Breast epithelium (tissue), 4 donors: ENCODE data around the gene VIT. TPM values are rescaled to one million over a fixed set of nuclear protein-coding genes. Genes with fewer than 3 reads are reported as not detected.

Experiments
- DNase-seq, 2 donors: peaks; one replicate each; pipeline ENCODE4 v3.0.0-alpha.2; 2019; ENCODE audit warnings: low spot score in 2 of 2
- H3K27ac ChIP-seq, 2 donors: fragments of 200-600 bp; sonication (generic) in 1 of 2; one replicate each; pipeline ENCODE4 v1.5.1; 2016 to 2019; ENCODE audit warnings: mild to moderate bottlenecking in 1 of 2
- H3K27me3 ChIP-seq, 2 donors: fragments of 200-600 bp; sonication (generic) in 1 of 2; one replicate each; pipeline versions ENCODE4 v1.5.1 to v1.6.0; 2017 to 2019; ENCODE audit warnings: control low read depth in 1 of 2, mild to moderate bottlenecking in 1 of 2
- H3K36me3 ChIP-seq: fragments of 200-600 bp; one replicate; pipeline ENCODE4 v1.5.1; 2019
- H3K4me1 ChIP-seq, 2 donors: fragments of 200-600 bp; sonication (generic); one replicate each; pipeline ENCODE4 v1.5.1; 2016 to 2019; ENCODE audit warnings: control low read depth in 1 of 2
- H3K4me3 ChIP-seq, 3 donors: fragments of 200-600 bp; sonication (generic); 1 replicate in 2 of 3; 2 replicates in 1 of 3; pipeline ENCODE4 v1.5.1; 2016 to 2019; ENCODE audit warnings: mild to moderate bottlenecking in 3 of 3, moderate library complexity in 2 of 3
- H3K9me3 ChIP-seq, 2 donors: fragments of 200-600 bp; sonication (generic) in 1 of 2; one replicate each; pipeline ENCODE4 v1.5.1; 2016 to 2019; ENCODE audit warnings: control low read depth in 1 of 2
- POLR2A ChIP-seq: fragments of 450-650 bp; IDR thresholded peaks from one replicate; pipeline ENCODE4 v1.6.1; 2016; ENCODE audit warnings: antibody characterized with exemption, mild to moderate bottlenecking, moderate library complexity
- POLR2AphosphoS5 ChIP-seq, 3 donors: sonication (generic); formaldehyde crosslinking; IDR thresholded peaks; one replicate each; pipeline ENCODE4 v1.6.1; 2017; ENCODE audit warnings: antibody characterized with exemption in 3 of 3
- intact Hi-C: fragments of 100-400 bp; cut with DNase I; formaldehyde crosslinking; loops from one replicate; pipeline ENCODE4 v1.15.1; 2023; ENCODE audit warnings: low total_unique reads
- total RNA-seq, 3 donors: library from RNA; depleted of rRNA; stranded (reverse); fragments of >200 nt; gene quantifications; one replicate each; pipeline ENCODE4 v1.1.0, GENCODE V29; 2016
- TF ChIP-seq, protein P1 (sequence below), 3 donors: fragments of 450-650 bp; IDR thresholded peaks; one replicate each; pipeline ENCODE4 v1.5.1; 2016 to 2017; ENCODE audit warnings: antibody characterized with exemption in 3 of 3, mild to moderate bottlenecking in 3 of 3, moderate library complexity in 3 of 3

The VIT gene
- total RNA-seq, 3 donors from 2014 or later: 7.9 to 136 (median 9.2) TPM

DNA sequence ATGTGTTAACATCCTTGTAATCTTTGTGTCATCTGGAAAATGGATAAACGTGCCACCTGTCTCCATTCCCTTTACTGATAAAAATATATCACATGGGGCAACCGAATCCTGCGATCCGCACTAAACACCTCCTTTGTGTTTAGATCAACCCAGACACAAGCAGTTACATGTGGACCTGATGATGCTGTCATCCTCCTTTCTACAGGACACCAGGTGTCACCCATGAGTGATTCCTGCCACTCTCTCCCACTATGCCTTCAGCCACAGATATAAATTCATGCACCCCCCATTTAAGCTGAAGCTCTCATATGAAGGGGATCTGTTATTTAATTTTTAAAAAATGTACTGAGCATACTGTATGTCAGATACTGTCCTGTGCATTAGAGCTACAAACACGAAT is 81.3 kb downstream of the VIT start:
- H3K4me1 ChIP-seq: no peaks in the 10 kb centered on the region
- H3K4me3 ChIP-seq: no peak overlapping the region
- DNase-seq: no peak
- no peaks in the 10 kb centered on the region for H3K27me3 ChIP-seq
- H3K9me3 ChIP-seq: no peaks in the 10 kb centered on the region
- no peak overlapping the region for H3K27ac ChIP-seq
- no peak for TF ChIP-seq POLR2A
- TF ChIP-seq, protein P1, sequence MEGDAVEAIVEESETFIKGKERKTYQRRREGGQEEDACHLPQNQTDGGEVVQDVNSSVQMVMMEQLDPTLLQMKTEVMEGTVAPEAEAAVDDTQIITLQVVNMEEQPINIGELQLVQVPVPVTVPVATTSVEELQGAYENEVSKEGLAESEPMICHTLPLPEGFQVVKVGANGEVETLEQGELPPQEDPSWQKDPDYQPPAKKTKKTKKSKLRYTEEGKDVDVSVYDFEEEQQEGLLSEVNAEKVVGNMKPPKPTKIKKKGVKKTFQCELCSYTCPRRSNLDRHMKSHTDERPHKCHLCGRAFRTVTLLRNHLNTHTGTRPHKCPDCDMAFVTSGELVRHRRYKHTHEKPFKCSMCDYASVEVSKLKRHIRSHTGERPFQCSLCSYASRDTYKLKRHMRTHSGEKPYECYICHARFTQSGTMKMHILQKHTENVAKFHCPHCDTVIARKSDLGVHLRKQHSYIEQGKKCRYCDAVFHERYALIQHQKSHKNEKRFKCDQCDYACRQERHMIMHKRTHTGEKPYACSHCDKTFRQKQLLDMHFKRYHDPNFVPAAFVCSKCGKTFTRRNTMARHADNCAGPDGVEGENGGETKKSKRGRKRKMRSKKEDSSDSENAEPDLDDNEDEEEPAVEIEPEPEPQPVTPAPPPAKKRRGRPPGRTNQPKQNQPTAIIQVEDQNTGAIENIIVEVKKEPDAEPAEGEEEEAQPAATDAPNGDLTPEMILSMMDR (IDR thresholded peaks at IDR 0.05): no peak
- no peak for TF ChIP-seq POLR2AphosphoS5 (IDR thresholded peaks at IDR 0.05)
- no peaks in the 10 kb centered on the region for H3K36me3 ChIP-seq
- intact Hi-C loops: no loop called here

DNA sequence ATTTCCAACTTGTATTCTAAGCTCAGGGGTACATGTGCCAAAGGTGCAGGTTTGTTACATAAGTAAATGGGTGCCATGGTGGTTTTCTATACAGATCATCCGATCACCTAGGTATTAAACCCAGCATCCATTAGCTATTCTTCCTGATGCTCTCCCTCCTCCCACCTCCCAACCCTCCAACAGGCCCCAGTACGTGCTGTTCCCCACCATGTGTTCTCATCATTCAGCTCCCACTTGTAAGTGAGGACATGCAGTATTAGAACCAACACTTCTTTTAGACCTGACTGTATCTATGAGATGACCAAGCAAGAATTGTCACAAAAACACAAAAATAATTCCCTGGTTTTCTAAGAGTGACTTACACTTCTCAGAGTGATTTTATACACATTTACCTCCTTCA is 83.0 kb downstream of the VIT start:
- TF ChIP-seq, protein P1 (IDR thresholded peaks at IDR 0.05): no peak
- no peak for TF ChIP-seq POLR2A
- TF ChIP-seq POLR2AphosphoS5 (IDR thresholded peaks at IDR 0.05): no peak
- intact Hi-C loops: no loop called here
- DNase-seq: no peak
- H3K36me3 ChIP-seq: no peaks in the 10 kb centered on the region
- H3K9me3 ChIP-seq: no peaks in the 10 kb centered on the region
- H3K27me3 ChIP-seq: no peaks in the 10 kb centered on the region
- no peaks in the 10 kb centered on the region for H3K4me1 ChIP-seq
- no peak overlapping the region for H3K4me3 ChIP-seq
- H3K27ac ChIP-seq: no peak overlapping the region

DNA sequence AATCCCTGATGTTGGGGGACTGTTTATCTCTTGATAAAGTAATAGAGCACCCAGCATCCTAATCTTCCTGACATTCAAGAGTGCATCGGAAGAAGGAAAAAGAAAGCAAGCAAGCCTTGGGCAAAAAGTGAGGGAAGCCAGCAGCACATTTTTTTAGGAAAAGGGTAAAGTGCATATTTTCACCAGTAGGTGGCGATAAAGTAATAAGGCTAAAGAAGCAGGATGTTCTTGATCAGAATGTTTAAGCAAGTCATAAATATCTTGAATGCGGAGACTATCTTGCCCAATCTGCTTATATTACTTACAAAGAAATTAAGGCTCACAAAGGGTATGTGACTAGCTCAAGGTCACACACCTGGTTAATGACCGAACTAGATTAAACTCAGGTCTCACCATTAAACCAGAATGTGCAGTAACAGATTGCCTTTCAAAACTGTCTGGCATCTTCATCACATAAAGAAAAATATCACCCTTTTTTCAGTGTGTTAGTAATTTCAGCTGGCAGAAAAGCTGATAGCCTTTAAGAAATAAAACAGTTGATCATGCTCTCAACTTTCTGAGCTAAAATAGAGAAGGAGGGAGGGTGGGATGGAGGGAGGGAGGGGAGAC is 83.8 kb downstream of the VIT start:
- H3K4me1 ChIP-seq: no peaks in the 10 kb centered on the region
- H3K4me3 ChIP-seq: peak overlapping the region in 2 of 3 donors; percentile 12 to 17
- H3K27ac ChIP-seq: no peak overlapping the region

DNA sequence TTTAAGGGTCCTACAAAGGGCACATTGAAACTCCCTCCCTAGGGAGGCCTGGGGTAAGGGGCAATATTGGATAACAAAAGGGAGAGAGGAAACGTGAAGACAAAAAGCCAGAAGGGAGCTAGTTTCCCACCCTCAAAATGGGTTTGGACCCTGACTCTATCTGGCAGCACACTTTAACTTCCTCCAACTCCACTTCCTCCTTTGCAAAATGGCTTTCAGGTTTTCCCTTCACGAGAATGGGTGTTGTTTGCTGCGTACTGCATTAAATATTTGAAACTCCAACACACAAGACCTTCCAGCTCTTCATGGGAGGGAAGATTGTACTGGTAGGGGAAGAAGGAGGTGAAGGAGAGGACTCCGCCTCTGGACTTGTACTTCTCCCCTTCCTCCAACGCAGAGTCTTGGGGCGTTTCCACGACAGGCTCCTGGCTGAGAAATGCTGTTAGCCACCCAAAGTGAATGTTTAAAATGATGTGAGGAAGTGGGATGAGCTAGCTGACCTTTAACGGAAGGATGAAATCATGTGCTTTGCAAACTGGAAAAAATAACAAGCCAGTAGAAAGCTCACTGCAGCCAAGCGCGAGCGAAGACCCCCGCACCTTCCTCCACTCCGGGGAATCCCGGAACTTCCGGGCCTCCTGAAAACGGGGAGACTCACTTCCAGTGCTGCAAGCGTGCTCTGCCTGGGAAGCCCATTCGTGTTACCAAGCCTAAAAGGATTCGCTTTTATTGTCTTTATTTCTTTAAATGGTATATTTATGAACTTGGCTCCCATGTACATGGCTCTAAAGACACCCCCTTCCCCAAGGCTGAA is 85.6 kb downstream of the VIT start:
- no peaks in the 10 kb centered on the region for H3K9me3 ChIP-seq
- H3K36me3 ChIP-seq: no peaks in the 10 kb centered on the region
- no peaks in the 10 kb centered on the region for H3K4me1 ChIP-seq
- no peaks in the 10 kb centered on the region for H3K27me3 ChIP-seq
- H3K27ac ChIP-seq: no peak overlapping the region
- no peak for DNase-seq
- intact Hi-C loops: no loop called here
- peak overlapping the region in 1 of 3 donors; percentile 47 for H3K4me3 ChIP-seq
- TF ChIP-seq POLR2A (no peak), POLR2AphosphoS5 (IDR thresholded peaks at IDR 0.05) (no peak)
- TF ChIP-seq, protein P1 (IDR thresholded peaks at IDR 0.05): no peak

More for the DNA sequence above, 83.8 kb downstream of the VIT start:
- H3K27me3 ChIP-seq: no peaks in the 10 kb centered on the region
- intact Hi-C loops: no loop called here
- DNase-seq: no peak
- H3K9me3 ChIP-seq: no peaks in the 10 kb centered on the region
- H3K36me3 ChIP-seq: no peaks in the 10 kb centered on the region
- no peak for TF ChIP-seq POLR2A
- TF ChIP-seq, protein P1 (IDR thresholded peaks at IDR 0.05): peak; percentile 77 to 88 (median 83)

DNA sequence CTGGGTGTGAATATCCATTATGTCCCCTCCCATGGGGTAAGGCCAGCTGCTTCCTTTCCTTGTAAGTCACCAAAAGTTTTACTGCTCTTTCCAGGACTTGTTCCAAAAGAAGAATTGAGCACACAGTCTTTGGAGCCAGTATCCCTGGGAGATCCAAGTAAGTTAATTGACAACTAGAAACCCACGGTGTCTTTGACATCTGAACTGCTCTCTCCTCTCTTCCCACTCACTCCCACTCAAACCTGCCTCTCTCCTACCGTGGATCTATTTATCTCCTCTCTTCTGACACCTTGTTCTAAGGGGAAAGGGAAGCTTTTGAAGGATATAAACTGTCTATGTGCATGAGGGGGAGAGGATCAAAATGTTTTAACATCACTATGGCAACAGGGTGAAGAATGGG is 86.7 kb downstream of the VIT start:
- no peak for DNase-seq
- Histone ChIP-seq H3K27me3 (no peaks in the 10 kb centered on the region), H3K4me3 (no peak overlapping the region), H3K9me3 (no peaks in the 10 kb centered on the region), H3K27ac (no peak overlapping the region), H3K4me1 (no peaks in the 10 kb centered on the region), H3K36me3 (no peaks in the 10 kb centered on the region)
- intact Hi-C loops: no loop called here
- TF ChIP-seq POLR2A (no peak), POLR2AphosphoS5 (IDR thresholded peaks at IDR 0.05) (no peak)
- TF ChIP-seq, protein P1 (IDR thresholded peaks at IDR 0.05): no peak
